GM19238 (cell line): ENCODE data around the gene PLCD1.
"Not testable (repeated sequence)": the region's sequence is repeated elsewhere in the genome, so short reads cannot be mapped to it uniquely, and the experiment has no call there.

Experiments used
- DNase-seq: peaks from one replicate; pipeline ENCODE4 v3.0.0; 2011; ENCODE audit warnings: low spot score; ENCODE audit not compliant: insufficient read length

Gene PLCD1

GRCh38 chr3:38029400-38030125, at the start of gene PLCD1:
Gene PLCD1 (minus strand): TSS chr3:38029642. CDS start chr3:38029539, 103 bp downstream.
- DNase-seq = no peak

- DNase-seq = not testable (repeated sequence)
Measured at GRCh38 chr3:38077073-38077472, 47.6 kb upstream of the PLCD1 start.

GRCh38 chr3:38070013-38070412, 40.6 kb upstream of the PLCD1 start:
- no peak for DNase-seq

GRCh38 chr3:38067508-38068233, 38.2 kb upstream of the PLCD1 start:
- no peak for DNase-seq

GRCh38 chr3:38064453-38064852, 35.0 kb upstream of the PLCD1 start:
- DNase-seq = not testable (repeated sequence)

GRCh38 chr3:38062809-38063208, 33.4 kb upstream of the PLCD1 start:
- DNase-seq = no peak

- no peak for DNase-seq
Measured at GRCh38 chr3:38059591-38059990, 30.1 kb upstream of the PLCD1 start.

- DNase-seq = no peak
Measured at GRCh38 chr3:38059148-38059547, 29.7 kb upstream of the PLCD1 start.

GRCh38 chr3:38054499-38055001, 25.1 kb upstream of the PLCD1 start:
- DNase-seq = no peak

- not testable (repeated sequence) for DNase-seq
Measured at GRCh38 chr3:38053813-38054498, 24.5 kb upstream of the PLCD1 start.

GRCh38 chr3:38053286-38053685, 23.8 kb upstream of the PLCD1 start:
- not testable (repeated sequence) for DNase-seq

GRCh38 chr3:38051131-38051530, 21.7 kb upstream of the PLCD1 start:
- no peak for DNase-seq

GRCh38 chr3:38049358-38050126, 20.1 kb upstream of the PLCD1 start:
- no peak for DNase-seq

GRCh38 chr3:38047896-38048295, 18.5 kb upstream of the PLCD1 start:
- no peak for DNase-seq

- DNase-seq = no peak
Measured at GRCh38 chr3:38046821-38047220, 17.4 kb upstream of the PLCD1 start.

- DNase-seq = no peak
Measured at GRCh38 chr3:38046027-38046426, 16.6 kb upstream of the PLCD1 start.

GRCh38 chr3:38043486-38043885, 14.0 kb upstream of the PLCD1 start:
- DNase-seq = no peak

- no peak for DNase-seq
Measured at GRCh38 chr3:38040401-38040800, 11.0 kb upstream of the PLCD1 start.

- no peak for DNase-seq
Measured at GRCh38 chr3:38039899-38040261, 10.4 kb upstream of the PLCD1 start.

GRCh38 chr3:38039101-38039898, 9.9 kb upstream of the PLCD1 start, which contains the start of gene DLEC1:
Gene DLEC1 (plus strand): TSS chr3:38039208. CDS start chr3:38039226, 18 bp downstream.
- peak; percentile 84 for DNase-seq
